DOHH2 (cell line): ENCODE measurements around the gene NEGR1.

Experiments used
- H3F3A ChIP-seq: fragments of 200-600 bp; sonication (generic), shearing (Covaris generic); 2 replicates; pipeline ENCODE4 v1.6.0; 2016; ENCODE audit warnings: antibody characterized with exemption, mild to moderate bottlenecking; ENCODE audit not compliant: control insufficient read depth, insufficient read depth
- H3K27ac ChIP-seq: fragments of 200-600 bp; sonication (generic); 2 replicates; pipeline ENCODE4 v1.5.1; 2014; ENCODE audit warnings: low read depth, mild to moderate bottlenecking, low read length, moderate library complexity
- H3K27me3 ChIP-seq: fragments of 200-600 bp; sonication (generic); 2 replicates; pipeline ENCODE4 v1.6.1; 2014; ENCODE audit warnings: mild to moderate bottlenecking, low read length, mixed read lengths; ENCODE audit not compliant: control insufficient read depth
- H3K36me3 ChIP-seq: fragments of 200-600 bp; sonication (generic); 2 replicates; pipeline ENCODE4 v1.6.1; 2014; ENCODE audit warnings: mild to moderate bottlenecking, low read length, moderate library complexity, mixed read lengths; ENCODE audit not compliant: control insufficient read depth
- H3K4me1 ChIP-seq: fragments of 200-600 bp; sonication (generic); 2 replicates; pipeline ENCODE4 v1.6.1; 2014; ENCODE audit warnings: mild to moderate bottlenecking, low read length, mixed read lengths; ENCODE audit not compliant: control insufficient read depth
- H3K4me2 ChIP-seq: fragments of 200-600 bp; sonication (generic); 2 replicates; pipeline ENCODE4 v1.6.0; 2014; ENCODE audit warnings: mild to moderate bottlenecking, low read length, moderate library complexity
- H3K4me3 ChIP-seq: fragments of 200-600 bp; sonication (generic); 2 replicates; pipeline ENCODE4 v1.5.1; 2014; ENCODE audit warnings: mild to moderate bottlenecking, low read length, mixed read lengths
- H3K79me2 ChIP-seq: fragments of 200-600 bp; sonication (generic); 2 replicates; pipeline ENCODE4 v1.6.1; 2014; ENCODE audit warnings: mild to moderate bottlenecking, low read length, mixed read lengths; ENCODE audit not compliant: control insufficient read depth
- H3K9me2 ChIP-seq: fragments of 200-600 bp; sonication (generic); replicated peaks from 2 replicates; pipeline ENCODE4 v1.6.1; 2014; ENCODE audit warnings: mild to moderate bottlenecking, low read length, mixed read lengths; ENCODE audit not compliant: control insufficient read depth
- H3K9me3 ChIP-seq: fragments of 200-600 bp; sonication (generic); 2 replicates; pipeline ENCODE4 v1.6.1; 2014; ENCODE audit warnings: antibody characterized with exemption, low read length, mixed read lengths; ENCODE audit not compliant: control insufficient read depth, insufficient read depth
- H4K20me1 ChIP-seq: fragments of 200-600 bp; sonication (generic); 2 replicates; pipeline ENCODE4 v1.6.0; 2014; ENCODE audit warnings: low read depth, mild to moderate bottlenecking, antibody characterized with exemption, low read length, moderate library complexity; ENCODE audit not compliant: control insufficient read depth, insufficient read depth
- CTCF ChIP-seq: fragments of 200-600 bp; sonication (generic); IDR thresholded peaks from one replicate; pipeline ENCODE4 v1.5.1; 2014; ENCODE audit warnings: antibody characterized with exemption, mild to moderate bottlenecking, low read depth, low read length; ENCODE audit not compliant: poor library complexity, severe bottlenecking
- EZH2phosphoT487 ChIP-seq: fragments of 200-600 bp; sonication (generic); IDR thresholded peaks from 2 replicates; pipeline ENCODE4 v1.6.1; 2017; ENCODE audit warnings: borderline replicate concordance, mild to moderate bottlenecking, antibody characterized with exemption, low read length, moderate library complexity, mixed read lengths

NEGR1 gene

DNA sequence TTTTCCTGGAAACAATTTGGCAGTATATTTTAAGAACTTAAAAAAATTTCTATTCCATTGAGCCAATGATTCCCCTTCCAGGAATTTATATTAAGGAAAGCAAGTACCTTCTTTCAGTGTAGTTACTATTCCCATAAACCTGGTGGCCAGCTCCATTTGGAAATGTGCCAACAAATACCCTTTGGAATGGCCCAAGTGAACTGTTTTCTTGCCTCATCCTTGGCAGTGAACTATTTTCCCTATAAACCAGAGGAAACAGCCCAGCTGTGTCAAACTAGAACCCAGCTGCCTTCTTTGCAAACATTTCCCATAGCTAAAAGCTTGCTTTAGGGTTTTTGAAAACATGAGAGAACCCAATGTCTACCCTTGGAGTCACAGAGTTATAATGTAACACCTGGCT is 496.9 kb downstream of the NEGR1 start:
- Histone ChIP-seq H3K36me3 (no peaks in the 10 kb centered on the region), H3K27ac (no peak overlapping the region), H4K20me1 (no peaks in the 10 kb centered on the region), H3K27me3 (no peaks in the 10 kb centered on the region), H3K4me3 (no peak overlapping the region), H3K9me2 (no peaks in the 10 kb centered on the region), H3K4me2 (no peak overlapping the region), H3F3A (no peaks in the 10 kb centered on the region), H3K9me3 (no peaks in the 10 kb centered on the region), H3K79me2 (no peaks in the 10 kb centered on the region), H3K4me1 (no peaks in the 10 kb centered on the region)
- TF ChIP-seq CTCF (no peak), EZH2phosphoT487 (no peak)

- TF ChIP-seq CTCF = no peak
- no peak for TF ChIP-seq EZH2phosphoT487
- Histone ChIP-seq H3K4me2 (no peak overlapping the region), H3K36me3 (no peaks in the 10 kb centered on the region), H3K4me1 (no peaks in the 10 kb centered on the region), H3K9me2 (no peaks in the 10 kb centered on the region), H3K4me3 (no peak overlapping the region), H3F3A (no peaks in the 10 kb centered on the region), H3K79me2 (no peaks in the 10 kb centered on the region), H3K27me3 (no peaks in the 10 kb centered on the region), H3K27ac (no peak overlapping the region), H3K9me3 (no peaks in the 10 kb centered on the region), H4K20me1 (no peaks in the 10 kb centered on the region)
Measured at GRCh38 chr1:71785000-71785399, 497.3 kb downstream of the NEGR1 start.

DNA sequence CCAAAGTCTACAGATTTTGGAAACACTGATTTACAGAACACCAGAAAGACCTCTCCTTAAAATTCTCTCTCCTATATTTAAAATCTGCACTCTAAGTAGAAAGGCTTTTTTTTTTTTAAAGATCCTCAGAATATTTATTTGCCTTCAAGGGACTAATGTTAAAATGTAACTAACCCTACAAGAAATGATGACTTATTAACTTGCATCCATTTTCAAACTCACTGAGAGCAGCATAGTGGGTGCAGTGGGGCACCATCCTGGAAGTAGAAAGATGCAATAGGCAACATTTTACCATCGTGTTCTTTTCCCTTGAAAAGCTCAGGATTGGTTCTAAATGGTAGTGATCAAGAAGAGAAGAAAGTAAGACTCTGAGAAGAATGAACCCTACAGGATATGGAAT is 498.1 kb downstream of the NEGR1 start:
- Histone ChIP-seq H3K4me3 (no peak overlapping the region), H4K20me1 (no peaks in the 10 kb centered on the region), H3K9me2 (no peaks in the 10 kb centered on the region), H3K4me1 (no peaks in the 10 kb centered on the region), H3K79me2 (no peaks in the 10 kb centered on the region), H3K27ac (no peak overlapping the region), H3K36me3 (no peaks in the 10 kb centered on the region), H3K4me2 (no peak overlapping the region), H3F3A (no peaks in the 10 kb centered on the region), H3K9me3 (no peaks in the 10 kb centered on the region), H3K27me3 (no peaks in the 10 kb centered on the region)
- TF ChIP-seq EZH2phosphoT487 (no peak), CTCF (no peak)

DNA sequence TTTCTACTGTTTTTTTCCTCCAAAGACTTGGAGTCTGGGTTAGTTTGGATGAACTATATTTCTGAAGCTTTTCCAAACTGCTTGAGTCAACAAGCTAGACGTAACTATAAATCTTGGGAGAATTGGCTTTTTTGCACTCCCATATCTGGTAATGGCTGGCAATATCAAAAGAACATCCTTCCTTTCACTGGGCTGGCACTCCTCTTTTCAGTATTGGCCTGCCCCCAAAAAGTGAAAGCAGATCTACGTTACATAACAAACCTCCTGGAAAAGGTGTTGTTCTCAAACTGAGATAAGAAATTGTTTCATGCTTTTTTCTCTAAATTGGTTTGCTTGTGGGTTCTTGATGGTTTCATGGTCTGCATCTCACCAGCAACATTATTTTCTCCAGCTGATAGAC is 499.3 kb downstream of the NEGR1 start:
- H3K4me3 ChIP-seq = no peak overlapping the region
- no peak for TF ChIP-seq EZH2phosphoT487
- no peak for TF ChIP-seq CTCF
- H3F3A ChIP-seq = no peaks in the 10 kb centered on the region
- no peak overlapping the region for H3K4me2 ChIP-seq
- no peaks in the 10 kb centered on the region for H3K9me2 ChIP-seq
- no peaks in the 10 kb centered on the region for H3K4me1 ChIP-seq
- no peaks in the 10 kb centered on the region for H4K20me1 ChIP-seq
- H3K27ac ChIP-seq = no peak overlapping the region
- no peaks in the 10 kb centered on the region for H3K27me3 ChIP-seq
- no peaks in the 10 kb centered on the region for H3K36me3 ChIP-seq
- H3K79me2 ChIP-seq = no peaks in the 10 kb centered on the region
- no peaks in the 10 kb centered on the region for H3K9me3 ChIP-seq
